Measurements from ENCODE around the gene GAPT.

The GAPT gene

GRCh38 chr5:58460002-58460731, 31.1 kb upstream of the GAPT start, which contains the start of gene PLK2:
Gene PLK2, minus strand, starts transcription at chr5:58460086. Its CDS starts 127 bp downstream, at chr5:58459959.
- Histone ChIP-seq H3K23ac (ENCODE audit: low read depth, low read length, poor library complexity) (peak within 1 kb of the TSS; percentile 98), H3K4me3 (ENCODE audit: low read length in 2 of 2) (peak within 1 kb of the TSS; percentile 90 to 96), H3K9ac (ENCODE audit: low read depth, low read length, poor library complexity) (peak within 1 kb of the TSS; percentile 96), H3K4me1 (ENCODE audit: control insufficient read depth in 2 of 2, insufficient read depth in 1 of 2, low read depth in 1 of 2, low read length in 2 of 2) (peaks cover 2 to 23% of the 10 kb centered on the region in 2 donors), H3K4me2 (ENCODE audit: insufficient read depth, low read length, poor library complexity, severe bottlenecking) (peak within 1 kb of the TSS; percentile 90), H2BK5ac (ENCODE audit: low read length) (peak within 1 kb of the TSS; percentile 90), H3K27ac (replicated peaks; ENCODE audit: low read length) (peak within 1 kb of the TSS; percentile 66), H2BK12ac (ENCODE audit: low read length) (peak within 1 kb of the TSS; percentile 51), H2AFZ (ENCODE audit: low read length) (peak within 1 kb of the TSS; percentile 97), H2BK120ac (ENCODE audit: low read depth, low read length) (no peak within 1 kb of the TSS), H3K27me3 (ENCODE audit: control insufficient read depth in 3 of 3, insufficient read depth in 3 of 3, low read depth in 1 of 3, low read length in 3 of 3) (no peaks in the 10 kb centered on the region), H3K9me3 (replicated peaks in 1 of 2; ENCODE audit: control insufficient read depth in 2 of 2, insufficient read depth in 1 of 2, low read depth in 1 of 2, low read length in 2 of 2) (no peaks in the 10 kb centered on the region), H4K8ac (ENCODE audit: low read depth, low read length) (peak within 1 kb of the TSS; percentile 17), H2AK5ac (ENCODE audit: low read depth, low read length) (no peak within 1 kb of the TSS), H3K79me1 (ENCODE audit: low read depth, low read length) (peaks cover 4% of the 10 kb centered on the region), H3K36me3 (replicated peaks in 1 of 2; ENCODE audit: control insufficient read depth in 2 of 2, insufficient read depth in 2 of 2, low read length in 2 of 2) (peaks cover 7 to 36% of the 10 kb centered on the region in 2 donors), H4K91ac (ENCODE audit: low read depth, low read length, poor library complexity) (no peak within 1 kb of the TSS), H3K4ac (ENCODE audit: low read length) (no peak within 1 kb of the TSS), H3K18ac (ENCODE audit: low read length) (peak within 1 kb of the TSS; percentile 99), H3K14ac (ENCODE audit: low read length) (peak within 1 kb of the TSS; percentile 84), H2BK15ac (ENCODE audit: low read length) (peak within 1 kb of the TSS; percentile 49)
- WGBS, 2 donors (ENCODE audit: extremely low coverage in 2 of 2, insufficient read length in 2 of 2, insufficient replicate concordance in 1 of 2): no CpG with 5 or more reads among the region's 89 CpGs
- peak; percentile 89 for DNase-seq (ENCODE audit: low spot score)

GRCh38 chr5:58460732-58461286, 30.4 kb upstream of the GAPT start:
- Histone ChIP-seq H3K79me1 (ENCODE audit: low read depth, low read length) (peaks cover 4% of the 10 kb centered on the region), H3K14ac (ENCODE audit: low read length) (no peak overlapping the region), H3K36me3 (replicated peaks in 1 of 2; ENCODE audit: control insufficient read depth in 2 of 2, insufficient read depth in 2 of 2, low read length in 2 of 2) (peaks cover 3 to 30% of the 10 kb centered on the region in 2 donors), H3K9me3 (replicated peaks in 1 of 2; ENCODE audit: control insufficient read depth in 2 of 2, insufficient read depth in 1 of 2, low read depth in 1 of 2, low read length in 2 of 2) (no peaks in the 10 kb centered on the region), H3K4me1 (ENCODE audit: control insufficient read depth in 2 of 2, insufficient read depth in 1 of 2, low read depth in 1 of 2, low read length in 2 of 2) (peaks cover 2 to 23% of the 10 kb centered on the region in 2 donors), H4K8ac (ENCODE audit: low read depth, low read length) (no peak overlapping the region), H2BK15ac (ENCODE audit: low read length) (peak overlapping the region; percentile 49), H2AK5ac (ENCODE audit: low read depth, low read length) (no peak overlapping the region), H3K27ac (replicated peaks; ENCODE audit: low read length) (peak overlapping the region; percentile 66), H2BK120ac (ENCODE audit: low read depth, low read length) (no peak overlapping the region), H3K4ac (ENCODE audit: low read length) (no peak overlapping the region), H3K4me2 (ENCODE audit: insufficient read depth, low read length, poor library complexity, severe bottlenecking) (peak overlapping the region; percentile 90), H2AFZ (ENCODE audit: low read length) (peak overlapping the region; percentile 97), H3K27me3 (ENCODE audit: control insufficient read depth in 3 of 3, insufficient read depth in 3 of 3, low read depth in 1 of 3, low read length in 3 of 3) (no peaks in the 10 kb centered on the region), H3K23ac (ENCODE audit: low read depth, low read length, poor library complexity) (peak overlapping the region; percentile 73), H4K91ac (ENCODE audit: low read depth, low read length, poor library complexity) (no peak overlapping the region), H3K9ac (ENCODE audit: low read depth, low read length, poor library complexity) (peak overlapping the region; percentile 94), H2BK12ac (ENCODE audit: low read length) (peak overlapping the region; percentile 46), H2BK5ac (ENCODE audit: low read length) (peak overlapping the region; percentile 90), H3K4me3 (ENCODE audit: low read length in 2 of 2) (peak overlapping the region; percentile 90 to 96), H3K18ac (ENCODE audit: low read length) (peak overlapping the region; percentile 99)
- WGBS, 2 donors (ENCODE audit: extremely low coverage in 2 of 2, insufficient read length in 2 of 2, insufficient replicate concordance in 1 of 2): no CpG with 5 or more reads among the region's 30 CpGs
- DNase-seq (ENCODE audit: low spot score): peak; percentile 93

GRCh38 chr5:58462154-58462553, 29.1 kb upstream of the GAPT start:
- Histone ChIP-seq H3K23ac (ENCODE audit: low read depth, low read length, poor library complexity) (no peak overlapping the region), H3K4ac (ENCODE audit: low read length) (no peak overlapping the region), H4K8ac (ENCODE audit: low read depth, low read length) (no peak overlapping the region), H2AFZ (ENCODE audit: low read length) (peak overlapping the region; percentile 48), H3K4me2 (ENCODE audit: insufficient read depth, low read length, poor library complexity, severe bottlenecking) (no peak overlapping the region), H3K18ac (ENCODE audit: low read length) (no peak overlapping the region), H3K4me1 (ENCODE audit: control insufficient read depth in 2 of 2, insufficient read depth in 1 of 2, low read depth in 1 of 2, low read length in 2 of 2) (peaks cover 5 to 21% of the 10 kb centered on the region in 2 donors), H3K79me1 (ENCODE audit: low read depth, low read length) (peaks cover 4% of the 10 kb centered on the region), H4K91ac (ENCODE audit: low read depth, low read length, poor library complexity) (no peak overlapping the region), H3K9ac (ENCODE audit: low read depth, low read length, poor library complexity) (no peak overlapping the region), H3K27ac (replicated peaks; ENCODE audit: low read length) (peak overlapping the region; percentile 47), H2BK12ac (ENCODE audit: low read length) (no peak overlapping the region), H3K27me3 (ENCODE audit: control insufficient read depth in 3 of 3, insufficient read depth in 3 of 3, low read depth in 1 of 3, low read length in 3 of 3) (no peaks in the 10 kb centered on the region), H3K36me3 (replicated peaks in 1 of 2; ENCODE audit: control insufficient read depth in 2 of 2, insufficient read depth in 2 of 2, low read length in 2 of 2) (peaks cover 0 to 16% of the 10 kb centered on the region in 2 donors), H3K14ac (ENCODE audit: low read length) (no peak overlapping the region), H2BK120ac (ENCODE audit: low read depth, low read length) (no peak overlapping the region), H3K4me3 (ENCODE audit: low read length in 2 of 2) (no peak overlapping the region), H2AK5ac (ENCODE audit: low read depth, low read length) (no peak overlapping the region), H2BK5ac (ENCODE audit: low read length) (no peak overlapping the region), H2BK15ac (ENCODE audit: low read length) (no peak overlapping the region), H3K9me3 (replicated peaks in 1 of 2; ENCODE audit: control insufficient read depth in 2 of 2, insufficient read depth in 1 of 2, low read depth in 1 of 2, low read length in 2 of 2) (no peaks in the 10 kb centered on the region)
- no CpG with 5 or more reads among the region's 3 CpGs for WGBS, 2 donors (ENCODE audit: extremely low coverage in 2 of 2, insufficient read length in 2 of 2, insufficient replicate concordance in 1 of 2)
- no peak for DNase-seq (ENCODE audit: low spot score)

GRCh38 chr5:58462623-58463230, 28.5 kb upstream of the GAPT start:
- no peak overlapping the region for H3K14ac ChIP-seq (ENCODE audit: low read length)
- H2AK5ac ChIP-seq (ENCODE audit: low read depth, low read length): no peak overlapping the region
- peak; percentile 59 for DNase-seq (ENCODE audit: low spot score)
- H4K8ac ChIP-seq (ENCODE audit: low read depth, low read length): no peak overlapping the region
- H3K4me1 ChIP-seq (ENCODE audit: control insufficient read depth in 2 of 2, insufficient read depth in 1 of 2, low read depth in 1 of 2, low read length in 2 of 2): peaks cover 5 to 15% of the 10 kb centered on the region in 2 donors
- no peak overlapping the region for H3K9ac ChIP-seq (ENCODE audit: low read depth, low read length, poor library complexity)
- no peak overlapping the region for H3K4ac ChIP-seq (ENCODE audit: low read length)
- no peak overlapping the region for H4K91ac ChIP-seq (ENCODE audit: low read depth, low read length, poor library complexity)
- no peak overlapping the region for H2BK120ac ChIP-seq (ENCODE audit: low read depth, low read length)
- H3K9me3 ChIP-seq (replicated peaks in 1 of 2; ENCODE audit: control insufficient read depth in 2 of 2, insufficient read depth in 1 of 2, low read depth in 1 of 2, low read length in 2 of 2): no peaks in the 10 kb centered on the region
- WGBS, 2 donors (ENCODE audit: extremely low coverage in 2 of 2, insufficient read length in 2 of 2, insufficient replicate concordance in 1 of 2): no CpG with 5 or more reads among the region's 4 CpGs
- H3K18ac ChIP-seq (ENCODE audit: low read length): no peak overlapping the region
- H3K27me3 ChIP-seq (ENCODE audit: control insufficient read depth in 3 of 3, insufficient read depth in 3 of 3, low read depth in 1 of 3, low read length in 3 of 3): no peaks in the 10 kb centered on the region
- H2BK15ac ChIP-seq (ENCODE audit: low read length): no peak overlapping the region
- H2BK12ac ChIP-seq (ENCODE audit: low read length): no peak overlapping the region
- no peak overlapping the region for H3K4me2 ChIP-seq (ENCODE audit: insufficient read depth, low read length, poor library complexity, severe bottlenecking)
- H3K4me3 ChIP-seq (ENCODE audit: low read length in 2 of 2): no peak overlapping the region
- H2BK5ac ChIP-seq (ENCODE audit: low read length): no peak overlapping the region
- H3K79me1 ChIP-seq (ENCODE audit: low read depth, low read length): peaks cover 4% of the 10 kb centered on the region
- H3K23ac ChIP-seq (ENCODE audit: low read depth, low read length, poor library complexity): no peak overlapping the region
- H3K27ac ChIP-seq (replicated peaks; ENCODE audit: low read length): no peak overlapping the region
- peak overlapping the region; percentile 48 for H2AFZ ChIP-seq (ENCODE audit: low read length)
- peaks cover 0 to 11% of the 10 kb centered on the region in 2 donors for H3K36me3 ChIP-seq (replicated peaks in 1 of 2; ENCODE audit: control insufficient read depth in 2 of 2, insufficient read depth in 2 of 2, low read length in 2 of 2)

Measured in neuronal stem cell (in vitro differentiated cells).